HG02981 (cell line): ENCODE measurements around the gene SCARF2.
"Not testable (repeated sequence)": the region's sequence is repeated elsewhere in the genome, so short reads cannot be mapped to it uniquely, and the experiment has no call there.

Experiments used
- ATAC-seq: cut with Tn5 transposase; IDR thresholded peaks from one replicate; pipeline ENCODE4 v1.9.1; 2021; ENCODE audit warnings: mild to moderate bottlenecking, moderate library complexity; ENCODE audit not compliant: unreplicated experiment

Gene SCARF2

DNA sequence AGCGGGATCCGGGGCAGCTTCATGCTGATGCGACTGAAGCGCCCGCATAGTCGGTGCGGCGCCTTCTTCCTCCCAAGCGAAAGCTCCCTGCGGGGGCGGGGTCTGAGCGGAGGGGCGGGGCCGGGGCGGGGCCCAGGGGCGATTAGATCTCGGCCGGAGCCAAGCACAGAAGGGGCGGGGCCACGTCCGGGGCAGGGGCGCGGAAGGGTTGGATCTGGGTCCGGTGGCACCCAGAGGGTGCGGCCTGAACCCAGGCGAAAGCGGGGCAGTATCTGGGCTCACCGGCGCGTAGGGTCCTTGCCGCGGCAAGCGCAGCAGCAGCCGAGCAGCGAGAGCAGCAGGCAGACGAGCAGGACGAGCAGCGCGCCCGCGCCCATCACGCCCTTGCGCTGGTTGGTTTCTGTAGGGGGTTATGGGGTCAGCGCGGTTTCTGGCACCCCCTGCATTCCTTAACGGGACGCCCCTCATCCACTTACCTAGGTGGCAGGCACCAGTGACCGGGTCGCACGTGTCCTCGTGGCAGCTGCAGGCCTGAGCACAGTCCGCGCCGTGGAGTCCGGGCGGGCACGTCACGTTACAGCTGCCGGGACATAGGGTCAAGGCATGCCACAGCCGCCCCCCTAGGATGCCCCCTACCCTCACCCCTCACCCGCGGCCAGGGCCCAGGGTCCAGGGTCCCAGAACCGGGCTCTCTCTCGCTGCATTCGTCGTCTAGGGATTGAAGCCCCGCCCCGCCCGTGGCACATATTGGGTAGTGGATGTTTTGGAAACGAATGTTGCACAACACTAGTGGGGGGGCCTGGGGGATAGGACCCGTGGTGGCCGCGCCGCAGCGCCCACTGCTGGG is 8.1 kb downstream of the SCARF2 start:
- ATAC-seq, result peak; percentile 56

DNA sequence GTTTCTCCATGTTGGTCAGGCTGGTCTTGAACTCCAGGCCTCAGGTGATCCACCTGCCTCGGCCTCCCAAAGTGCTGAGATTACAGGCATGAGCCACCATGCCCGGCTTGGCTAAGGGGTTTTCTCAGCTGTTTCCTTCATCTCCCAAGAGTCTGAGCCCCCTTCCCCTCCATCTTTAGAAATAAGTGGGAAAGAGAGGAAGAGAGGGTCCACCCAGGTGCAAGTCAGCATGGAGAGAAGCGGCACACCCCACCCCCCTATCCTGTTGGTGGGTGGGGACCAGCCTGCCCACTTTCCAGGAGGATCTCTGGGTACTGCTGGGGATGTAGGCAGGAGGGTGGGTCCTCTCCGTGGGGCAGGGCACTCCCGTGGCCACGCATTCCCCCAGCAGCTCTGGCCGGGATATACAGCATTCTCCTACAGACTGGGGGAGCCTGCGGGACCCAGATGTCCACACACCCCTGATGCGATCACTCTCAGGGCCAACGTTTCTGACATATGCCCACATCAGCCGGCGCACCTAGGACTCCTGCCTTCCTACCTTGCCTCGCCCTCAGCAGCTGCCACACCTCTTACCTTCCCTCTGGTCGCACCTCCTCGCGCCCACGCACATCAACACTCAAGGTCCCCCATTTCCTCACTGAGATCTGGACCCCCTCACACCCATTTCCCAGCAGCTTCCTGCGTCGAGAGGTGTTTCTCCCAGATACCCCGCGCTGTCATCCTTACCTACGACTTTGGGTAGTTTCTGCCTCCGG is 8.9 kb downstream of the SCARF2 start:
- no peak for ATAC-seq

DNA sequence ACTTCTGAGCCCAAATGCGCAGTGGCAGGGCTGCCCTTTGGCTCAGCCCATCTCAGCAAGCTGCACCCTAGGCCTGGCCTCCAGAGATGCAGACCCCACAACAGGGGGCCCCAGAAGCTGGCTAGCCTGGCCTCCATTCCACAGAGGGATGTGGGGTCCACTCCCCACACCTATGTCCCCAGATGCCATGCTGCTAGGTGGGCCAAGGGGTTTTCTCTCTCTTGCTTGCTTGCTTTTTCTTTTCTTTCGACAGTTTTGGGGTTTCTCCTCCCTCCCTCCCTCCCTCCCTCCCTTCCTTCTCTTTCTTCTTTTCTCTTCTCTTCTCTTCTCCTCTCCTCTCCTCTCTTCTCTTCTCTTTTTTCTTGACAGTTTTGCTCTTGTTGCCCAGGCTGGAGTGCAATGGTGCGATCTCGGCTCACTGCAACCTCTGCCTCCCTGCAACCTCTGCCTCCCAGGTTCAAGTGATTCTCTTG is 9.6 kb downstream of the SCARF2 start:
- no peak for ATAC-seq

DNA sequence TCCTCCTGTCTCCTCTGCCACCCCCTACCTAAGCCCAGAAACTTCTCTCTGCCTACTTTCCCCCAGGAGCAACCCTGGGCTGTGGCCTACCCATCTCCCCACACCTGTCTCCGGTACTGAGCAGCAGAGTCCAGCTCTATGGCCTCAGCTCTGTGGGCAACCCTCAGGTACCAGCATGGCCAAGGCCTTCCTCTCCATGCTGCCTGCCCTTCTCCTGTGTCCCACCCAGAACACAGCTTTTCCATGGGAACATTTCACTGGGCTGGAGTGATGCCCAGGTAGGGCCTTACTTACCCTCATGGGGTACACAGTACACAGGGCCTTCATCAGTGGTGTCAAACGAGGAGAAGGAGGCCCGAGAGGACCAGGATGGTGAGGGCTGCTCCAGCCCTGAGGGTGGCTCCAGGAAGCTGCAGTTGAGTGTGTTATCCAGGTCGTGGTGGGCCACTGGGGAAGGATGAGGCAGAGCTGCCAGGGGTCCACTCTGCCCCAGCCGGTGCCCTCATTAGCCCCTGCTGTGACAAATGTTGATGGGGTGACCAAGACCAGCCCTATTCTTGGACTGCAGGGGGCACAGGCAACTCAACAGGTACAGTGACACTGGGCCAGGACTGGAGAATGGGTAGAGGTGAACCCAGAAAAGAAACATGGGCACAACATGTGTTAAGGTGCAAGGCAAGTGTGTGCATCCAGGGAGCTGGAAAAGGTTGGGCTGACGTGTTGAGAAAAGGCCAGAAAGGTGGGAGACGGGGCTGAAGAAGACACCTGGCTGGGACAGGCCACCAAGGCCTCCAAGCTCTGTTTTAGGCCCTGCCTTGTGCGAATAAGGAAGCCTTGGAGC is 10.3 kb downstream of the SCARF2 start:
- ATAC-seq, result no peak

DNA sequence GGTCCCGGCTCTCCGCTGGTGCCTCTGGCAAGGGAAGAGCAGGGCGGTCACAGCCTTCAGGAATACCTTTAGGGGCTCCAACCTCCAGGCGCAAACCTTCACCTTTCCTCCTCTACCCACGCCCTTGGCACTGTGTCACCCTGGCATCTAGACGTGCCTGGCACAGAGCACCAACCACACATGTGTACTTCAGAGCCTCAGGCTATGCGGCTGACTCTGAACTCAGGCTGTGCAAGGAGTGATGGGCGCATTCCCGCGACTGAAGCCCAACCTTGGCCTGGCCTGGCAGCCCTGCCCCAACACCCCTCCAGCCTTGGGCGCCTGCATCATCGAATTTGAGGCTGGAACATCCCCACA is 11.4 kb downstream of the SCARF2 start:
- no peak for ATAC-seq

DNA sequence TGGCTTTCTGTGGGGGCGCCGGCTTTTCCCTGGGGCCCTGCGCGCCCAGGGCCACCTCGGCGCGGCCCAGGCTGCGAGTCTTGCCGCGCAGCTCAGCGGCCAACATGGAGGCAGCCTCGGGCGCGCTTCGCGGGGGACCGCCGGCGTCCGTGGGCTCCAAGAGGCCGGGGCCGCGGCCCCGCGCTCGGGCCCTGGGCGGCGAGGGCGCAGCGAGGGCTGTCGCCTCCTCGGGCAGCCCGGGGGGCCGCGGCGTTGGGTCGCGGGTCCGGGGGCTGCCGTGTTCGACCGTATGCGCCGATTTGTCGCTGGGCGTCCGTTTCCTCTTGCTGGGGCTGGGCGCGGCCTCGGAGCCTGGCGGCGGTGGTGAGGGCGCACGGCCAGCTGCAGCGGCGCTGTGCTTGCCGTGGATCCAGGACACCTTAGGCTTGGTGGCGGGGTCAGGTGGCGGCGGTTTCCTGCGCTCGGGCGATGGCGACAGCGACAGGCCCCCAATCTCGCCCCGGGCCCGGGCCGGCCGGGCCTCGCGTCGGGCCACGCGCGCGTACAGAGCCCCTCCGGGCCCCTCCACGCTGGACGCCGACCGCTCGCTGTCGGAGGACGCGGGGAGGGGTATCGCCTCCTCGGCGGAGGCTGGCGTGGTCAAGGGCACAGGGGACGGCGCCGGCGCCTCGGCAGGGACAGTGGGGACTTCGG is 11.9 kb downstream of the SCARF2 start:
- no peak for ATAC-seq

DNA sequence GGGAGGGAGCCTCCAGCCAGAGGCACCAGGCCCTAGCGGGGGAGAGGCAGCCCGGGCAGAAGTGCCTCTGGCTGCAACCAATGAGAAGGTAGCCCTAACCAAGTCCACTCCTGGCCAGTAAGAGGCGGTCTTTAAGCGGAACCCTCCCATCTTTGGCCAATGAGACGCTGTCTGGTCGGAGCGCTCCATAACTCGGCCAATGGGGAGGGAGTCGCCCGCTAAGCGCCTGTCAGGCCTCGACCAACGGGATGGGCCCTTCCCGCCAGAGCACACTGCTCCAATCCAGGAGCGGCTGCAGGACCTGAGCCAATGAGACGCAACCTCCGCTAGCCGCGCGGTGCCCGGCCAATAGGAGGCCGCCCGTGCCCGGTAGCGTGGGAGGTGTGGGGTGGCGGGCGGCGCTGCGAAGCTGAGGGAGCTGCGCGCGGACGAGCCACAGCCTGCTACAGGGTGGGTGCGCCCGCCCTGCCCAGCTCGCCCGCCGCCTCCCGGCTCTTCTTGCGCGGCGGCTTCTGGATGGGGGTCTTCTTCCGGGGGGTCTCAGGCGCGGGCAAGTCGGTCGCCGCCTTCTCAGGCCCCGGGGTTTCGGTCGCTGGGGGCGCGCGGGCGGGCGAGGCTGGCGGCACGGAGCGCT is 12.6 kb downstream of the SCARF2 start:
- no peak for ATAC-seq

DNA sequence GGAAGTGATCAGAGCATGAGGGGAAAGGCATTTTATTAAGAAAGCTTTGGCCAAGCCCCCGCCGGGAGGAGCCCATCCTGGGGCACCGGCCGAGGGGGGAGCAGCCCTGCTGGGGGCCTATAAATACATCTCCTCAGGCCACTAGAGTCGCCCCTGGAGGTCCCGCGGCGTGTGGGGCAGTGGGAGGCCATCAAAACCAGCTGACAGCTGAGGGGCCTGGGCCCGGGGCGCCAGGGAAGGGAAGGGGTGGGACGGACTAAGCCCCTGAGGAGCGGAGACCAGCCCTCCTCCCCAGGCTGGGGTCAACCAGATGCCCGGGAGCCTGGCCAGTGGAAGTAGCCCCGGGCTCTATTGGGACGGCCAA is 13.1 kb downstream of the SCARF2 start:
- no peak for ATAC-seq

DNA sequence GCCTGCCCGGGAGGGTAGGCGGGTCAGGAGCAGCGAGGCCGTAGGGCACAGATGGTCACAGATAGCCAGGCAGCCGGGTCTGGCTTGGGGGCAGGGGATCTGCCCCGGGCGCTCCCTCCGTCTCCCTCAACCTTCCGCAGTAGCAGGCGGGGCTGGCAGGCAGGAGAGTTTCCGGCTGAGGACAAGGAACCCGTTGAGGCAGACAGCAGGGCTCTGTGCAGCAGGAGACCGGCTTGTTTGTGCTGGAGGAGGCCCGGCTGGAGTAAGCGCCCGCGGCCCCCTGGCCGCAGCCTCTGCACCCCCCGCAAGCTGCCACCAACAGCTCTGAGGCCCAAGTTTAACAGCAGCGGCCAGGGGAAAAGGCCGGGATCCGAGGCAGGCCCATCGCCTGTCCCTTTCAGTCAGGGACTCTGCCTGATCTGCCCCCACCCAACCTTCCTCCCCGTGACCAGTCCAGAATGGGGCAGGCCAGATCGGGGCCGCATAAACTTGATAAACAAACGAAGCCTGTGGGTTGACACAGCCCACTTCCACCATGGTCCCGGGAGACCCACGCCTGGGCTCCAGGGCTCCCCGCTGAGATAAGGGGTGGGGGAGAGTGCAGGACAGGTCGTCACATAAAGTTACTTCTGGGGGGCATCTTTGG is 13.6 kb downstream of the SCARF2 start:
- no peak for ATAC-seq

DNA sequence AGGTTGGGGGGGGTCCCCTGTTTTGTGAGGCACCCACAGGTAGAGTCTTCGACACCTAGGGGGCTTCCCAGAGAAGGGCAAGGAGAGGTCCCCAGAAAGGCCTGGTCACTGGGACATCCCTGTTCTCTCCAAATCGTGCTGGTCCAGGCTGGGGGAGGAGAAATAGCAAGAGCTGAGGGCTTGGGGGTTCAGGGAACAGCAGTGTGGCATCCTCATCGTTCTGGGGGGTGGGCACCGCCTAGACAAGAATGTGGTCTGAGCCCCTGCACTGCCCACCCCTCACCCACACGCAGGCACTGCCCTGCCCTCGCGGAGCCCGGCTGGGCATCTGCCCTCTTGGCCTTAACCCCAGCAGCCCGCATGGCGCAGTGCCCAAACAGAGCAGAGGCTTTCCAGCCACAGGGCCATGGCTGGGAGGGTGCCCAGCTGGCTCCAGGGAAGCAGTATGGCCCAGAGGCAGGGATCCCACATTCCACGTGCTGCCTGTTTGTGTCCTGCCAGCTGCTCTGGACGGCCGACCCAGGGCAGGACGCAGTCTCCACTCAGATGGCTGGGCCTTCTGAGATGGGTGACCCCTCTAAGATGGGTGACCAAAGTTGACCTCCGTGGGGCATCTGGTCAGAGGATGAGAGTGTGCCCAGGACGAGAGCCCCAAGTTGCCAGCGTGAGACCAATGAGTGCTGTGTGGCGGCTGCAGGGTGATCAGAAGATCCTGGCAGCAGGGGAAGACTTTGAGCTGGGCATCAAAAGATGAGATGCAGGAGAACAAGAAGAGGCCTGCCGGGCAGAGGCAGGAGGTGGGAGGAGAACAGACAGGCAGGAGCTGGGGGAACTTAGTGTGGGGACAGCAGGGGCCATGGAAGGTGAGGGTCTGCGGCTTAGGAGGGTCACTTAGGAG is 14.4 kb downstream of the SCARF2 start:
- ATAC-seq, result no peak

DNA sequence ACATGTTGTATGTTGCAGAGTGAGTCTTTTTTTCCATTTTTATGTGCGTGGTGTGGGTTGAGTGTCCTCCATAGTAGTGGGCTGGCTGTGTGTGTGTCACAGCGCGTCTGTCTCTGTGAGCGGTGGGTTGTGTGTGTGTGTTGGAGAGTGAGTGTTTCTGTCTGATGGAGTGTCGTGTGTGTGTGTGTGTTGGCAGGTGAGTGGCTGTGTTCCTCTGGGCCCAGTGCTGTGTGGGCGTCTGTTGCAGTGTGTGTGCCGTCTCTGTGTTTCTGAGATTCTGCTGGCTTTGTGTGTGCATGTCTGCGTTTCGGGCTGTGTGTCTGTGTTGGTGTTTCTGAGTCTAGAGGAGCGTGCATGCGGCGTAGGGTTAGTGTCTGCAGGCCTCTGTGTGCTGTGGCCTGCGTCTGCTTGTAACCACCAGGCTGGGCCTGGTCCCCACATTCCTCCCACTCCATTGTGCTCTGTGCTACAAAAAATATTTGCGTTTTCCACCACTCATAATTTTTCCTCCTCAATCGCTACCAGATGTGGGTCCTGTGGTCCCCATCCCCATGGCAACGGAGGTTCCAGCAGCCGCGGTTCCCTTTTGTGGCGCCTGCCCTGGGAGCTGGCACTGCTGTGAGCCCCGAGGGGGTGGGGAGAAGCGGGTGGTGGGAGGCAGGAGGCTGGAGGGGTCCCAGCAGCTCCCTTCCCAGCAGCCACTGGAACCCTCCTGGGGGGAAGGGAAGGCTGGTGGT is 15.2 kb downstream of the SCARF2 start:
- ATAC-seq, result no peak

DNA sequence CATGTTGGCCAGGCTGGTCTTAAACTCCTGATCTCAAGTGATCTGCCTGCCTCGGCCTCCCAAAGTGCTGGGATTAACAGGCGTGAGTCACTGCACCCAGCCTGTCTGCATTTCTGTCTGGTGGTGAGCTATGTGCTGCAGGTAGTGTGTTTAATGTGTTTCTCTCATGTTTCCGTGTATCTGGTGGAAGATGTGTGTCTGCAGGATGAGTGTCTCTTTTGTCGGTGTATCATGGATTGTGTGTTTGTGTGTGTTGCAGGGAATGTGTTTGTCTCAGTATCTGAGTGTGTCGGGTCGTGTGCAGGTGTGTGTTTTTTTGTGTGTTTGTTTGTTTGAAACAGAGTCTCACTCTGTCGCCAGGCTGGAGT is 16.1 kb downstream of the SCARF2 start:
- no peak for ATAC-seq

DNA sequence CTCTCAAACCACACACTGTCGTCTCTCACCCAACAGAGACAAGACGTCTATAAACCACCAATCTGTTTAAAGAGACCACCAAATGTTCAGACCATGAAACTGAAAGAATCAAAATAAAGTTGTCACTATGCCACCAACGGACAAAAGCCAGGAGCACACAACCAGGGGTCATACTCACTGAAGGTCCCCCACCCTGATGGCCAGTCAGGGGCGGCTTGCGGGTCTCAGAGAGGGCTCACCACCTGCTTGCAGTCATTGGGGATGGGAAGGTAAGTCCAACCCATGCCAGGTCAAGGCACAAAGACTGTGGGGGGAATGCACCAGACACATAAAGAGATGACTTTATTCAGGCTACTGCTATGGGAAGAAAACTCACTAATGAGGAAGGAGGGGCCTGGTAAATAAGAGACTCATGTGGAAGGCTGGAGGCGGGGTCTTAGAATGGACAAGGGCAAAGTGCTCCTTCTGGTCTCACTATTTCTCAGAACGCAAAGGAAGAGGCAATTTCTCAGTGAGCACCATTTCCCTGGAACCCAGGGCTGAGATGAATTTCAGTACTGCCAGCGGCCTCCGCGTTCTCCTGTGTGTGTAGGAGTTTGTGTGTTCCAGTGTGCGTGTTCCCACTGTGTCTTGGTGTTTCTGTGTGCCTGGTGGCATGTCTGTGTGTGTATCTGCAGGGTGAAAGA is 17.3 kb downstream of the SCARF2 start:
- no peak for ATAC-seq

DNA sequence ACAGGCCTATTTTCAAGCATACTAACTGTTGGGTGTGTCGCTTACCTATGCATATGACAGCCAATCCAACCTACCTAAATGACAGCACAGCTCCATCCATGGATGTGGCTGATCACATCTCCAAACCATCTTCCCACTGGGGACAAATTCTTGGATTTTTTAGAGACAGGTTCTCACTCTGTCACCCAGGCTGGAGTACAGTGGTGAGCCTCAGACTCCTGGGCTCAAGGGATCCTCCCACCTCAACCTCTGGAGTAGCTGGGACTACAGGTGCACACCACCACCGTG is 18.0 kb downstream of the SCARF2 start:
- no peak for ATAC-seq

DNA sequence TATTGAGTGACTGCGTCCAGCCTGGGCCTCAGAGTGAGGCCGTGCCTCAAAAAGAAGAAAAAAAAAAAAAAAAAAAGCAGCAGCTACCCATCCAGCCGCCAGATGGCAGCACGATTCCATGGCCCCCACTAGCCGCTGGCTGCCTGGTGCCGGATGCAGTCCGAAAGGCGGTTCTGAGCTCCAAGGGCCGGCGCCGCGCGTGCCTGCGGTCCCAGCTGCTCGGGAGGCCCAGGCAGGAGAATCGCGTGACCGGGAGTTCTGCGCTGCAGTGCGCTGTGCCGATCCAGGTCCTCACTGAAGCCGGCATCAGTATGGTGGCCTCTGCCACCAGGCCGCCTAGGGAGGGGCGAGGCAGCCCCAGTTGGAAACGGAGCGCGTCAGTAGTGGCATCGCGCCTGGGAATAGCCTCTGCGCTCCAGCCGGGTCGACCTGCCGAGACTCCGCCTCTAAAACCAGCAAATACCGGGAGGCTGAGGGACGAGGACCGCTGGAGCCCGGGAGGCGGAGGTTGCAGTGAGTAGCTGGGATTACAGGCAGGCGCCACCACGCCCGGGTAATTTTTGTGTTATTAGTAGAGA is 19.3 kb downstream of the SCARF2 start:
- no peak for ATAC-seq

DNA sequence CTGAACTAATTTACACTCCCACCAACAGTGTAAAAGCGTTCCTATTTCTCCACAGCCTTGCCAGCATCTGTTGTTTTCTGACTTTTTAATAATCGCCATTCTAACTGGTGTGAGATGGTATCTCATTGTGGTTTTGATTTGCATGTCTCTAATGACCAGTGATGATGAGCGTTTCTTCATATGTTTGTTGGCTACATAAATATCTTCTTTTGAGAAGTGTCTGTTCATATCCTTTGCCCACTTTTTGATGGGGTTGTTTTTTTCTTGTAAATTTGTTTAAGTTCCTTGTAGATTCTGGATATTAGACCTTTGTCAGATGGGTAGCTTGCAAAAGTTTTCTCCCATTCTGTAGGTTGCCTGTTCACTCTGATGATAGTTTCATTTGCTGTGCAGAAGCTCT is 21.9 kb downstream of the SCARF2 start:
- not testable (repeated sequence) for ATAC-seq

DNA sequence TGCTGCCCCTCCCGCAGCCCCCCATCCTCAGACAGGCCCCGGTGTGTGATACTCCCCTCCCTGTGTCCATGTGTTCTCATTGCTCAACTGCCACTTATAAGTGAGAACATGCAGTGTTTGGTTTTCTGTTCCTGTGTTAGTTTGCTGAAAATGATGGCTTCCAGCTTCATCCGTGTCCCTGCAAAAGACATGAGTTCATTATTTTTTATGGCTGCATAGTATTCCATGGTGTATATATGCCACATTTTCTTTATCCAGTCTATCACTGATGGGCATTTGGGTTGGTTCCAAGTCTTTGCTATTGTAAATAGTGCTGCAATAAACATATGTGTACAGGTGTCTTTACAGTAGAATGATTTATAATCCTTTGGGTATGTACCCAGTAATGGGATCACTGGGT is 22.4 kb downstream of the SCARF2 start:
- ATAC-seq, result not testable (repeated sequence)

DNA sequence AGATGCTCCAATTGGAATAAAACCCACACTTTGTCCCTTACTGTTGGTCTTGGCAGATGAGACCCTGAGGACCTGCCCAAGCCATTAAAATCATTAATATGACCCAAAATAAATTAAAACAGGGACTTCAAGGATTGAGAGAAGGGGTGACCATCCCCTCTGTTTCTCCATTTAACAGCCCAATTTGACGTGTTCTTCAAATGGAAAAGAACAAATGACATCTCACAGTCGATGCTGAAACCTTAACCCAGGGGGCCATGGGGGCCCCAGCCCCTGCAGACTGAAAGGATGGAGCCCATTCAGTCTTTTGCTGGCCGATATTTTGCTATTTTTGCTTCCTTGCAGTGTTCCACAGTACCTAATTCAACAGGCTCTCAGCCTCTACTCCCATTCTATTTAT is 23.2 kb downstream of the SCARF2 start:
- no peak for ATAC-seq
